GM23338 (cell line): ENCODE results near the gene FGFR3. TPM values are rescaled to one million over a fixed set of nuclear protein-coding genes. Genes with fewer than 3 reads are reported as not detected.

ENCODE experiments used
- ATAC-seq: fragments of 200-7000 bp; cut with Tn5 transposase; 3 replicates; pipeline ENCODE4 v1.9.1; 2020
- DNase-seq: peaks from one replicate; pipeline ENCODE4 v3.0.0-alpha.2; 2015; ENCODE audit warnings: low spot score
- H2AFZ ChIP-seq: fragments of 200-600 bp; sonication (generic); 2 replicates; pipeline ENCODE4 v1.8.0; 2016; ENCODE audit warnings: antibody characterized with exemption, mild to moderate bottlenecking, moderate library complexity
- H3F3A ChIP-seq: fragments of 200-600 bp; sonication (generic); replicated peaks from 2 replicates; pipeline ENCODE4 v1.8.0; 2017; ENCODE audit warnings: antibody characterized with exemption, mixed run types, low read depth
- H3K27ac ChIP-seq: fragments of 200-600 bp; sonication (generic); 2 replicates; pipeline ENCODE4 v1.6.1; 2016; ENCODE audit warnings: low read depth
- H3K27me3 ChIP-seq: fragments of 200-600 bp; sonication (generic); 2 replicates; pipeline ENCODE4 v1.8.0; 2016; ENCODE audit warnings: mild to moderate bottlenecking, mixed run types, moderate library complexity; ENCODE audit not compliant: insufficient read depth
- H3K36me3 ChIP-seq: fragments of 200-600 bp; sonication (generic); 2 replicates; pipeline ENCODE4 v1.8.0; 2016; ENCODE audit warnings: mild to moderate bottlenecking; ENCODE audit not compliant: insufficient read depth
- H3K4me1 ChIP-seq: fragments of 200-600 bp; sonication (generic); 2 replicates; pipeline ENCODE4 v1.8.0; 2016; ENCODE audit warnings: mild to moderate bottlenecking, moderate library complexity; ENCODE audit not compliant: insufficient read depth
- H3K4me2 ChIP-seq: fragments of 200-600 bp; sonication (generic); 2 replicates; pipeline ENCODE4 v1.7.1; 2017; ENCODE audit warnings: mixed run types
- H3K4me3 ChIP-seq: fragments of 200-600 bp; sonication (generic); 2 replicates; pipeline ENCODE4 v1.6.1; 2016; ENCODE audit warnings: mixed run types
- H3K79me2 ChIP-seq: fragments of 200-600 bp; sonication (generic); replicated peaks from 2 replicates; pipeline ENCODE4 v1.8.0; 2017; ENCODE audit warnings: mild to moderate bottlenecking; ENCODE audit not compliant: insufficient read depth
- H3K9me2 ChIP-seq: fragments of 200-600 bp; sonication (generic); 2 replicates; pipeline ENCODE4 v1.8.0; 2017; ENCODE audit not compliant: insufficient read depth
- H4K20me1 ChIP-seq: fragments of 200-600 bp; sonication (generic); replicated peaks from 2 replicates; pipeline ENCODE4 v1.8.0; 2017; ENCODE audit warnings: mild to moderate bottlenecking; ENCODE audit not compliant: insufficient read depth
- H3K27ac Mint-ChIP-seq: 2 replicates; pipeline ENCODE4 v1.8.0; 2020; ENCODE audit warnings: inconsistent platforms, mild to moderate bottlenecking, moderate library complexity, mixed read lengths
- H3K27me3 Mint-ChIP-seq: 3 replicates; pipeline ENCODE4 v1.8.0; 2022; ENCODE audit warnings: low read depth, mild to moderate bottlenecking, moderate library complexity, mixed read lengths, inconsistent platforms; ENCODE audit not compliant: insufficient read depth, poor library complexity
- H3K36me3 Mint-ChIP-seq: 3 replicates; pipeline ENCODE4 v1.8.0; 2021; ENCODE audit warnings: low read depth, mild to moderate bottlenecking, inconsistent platforms, moderate library complexity, mixed read lengths
- H3K4me1 Mint-ChIP-seq: 3 replicates; pipeline ENCODE4 v1.8.0; 2020; ENCODE audit warnings: mild to moderate bottlenecking, inconsistent platforms, mixed read lengths
- H3K4me3 Mint-ChIP-seq: 3 replicates; pipeline ENCODE4 v1.8.0; 2021; ENCODE audit warnings: moderate library complexity, mild to moderate bottlenecking, inconsistent platforms, mixed read lengths
- H3K9me3 Mint-ChIP-seq: 3 replicates; pipeline ENCODE4 v1.8.0; 2020; ENCODE audit warnings: moderate library complexity, mild to moderate bottlenecking, inconsistent platforms, mixed read lengths
- CREB1 ChIP-seq: fragments of 250-450 bp; sonication (Bioruptor Pico); IDR thresholded peaks from 2 replicates; pipeline ENCODE4 v1.5.0; 2020; ENCODE audit warnings: low read depth, mild to moderate bottlenecking, moderate library complexity
- JUNB ChIP-seq: IDR thresholded peaks from one replicate; pipeline ENCODE4 v1.6.1; 2016; ENCODE audit warnings: antibody characterized with exemption; ENCODE audit not compliant: unreplicated experiment
- POLR2AphosphoS5 ChIP-seq: IDR thresholded peaks from 2 replicates; pipeline ENCODE4 v1.6.1; 2016; ENCODE audit warnings: antibody characterized with exemption, low read depth
- STAT1 ChIP-seq: IDR thresholded peaks from one replicate; pipeline ENCODE4 v1.6.1; 2016; ENCODE audit warnings: antibody characterized with exemption; ENCODE audit not compliant: unreplicated experiment
- ZNF331 ChIP-seq: fragments of 250-450 bp; sonication (Bioruptor Pico); IDR thresholded peaks from 2 replicates; pipeline ENCODE4 v1.5.0; 2020; ENCODE audit warnings: low read depth, mild to moderate bottlenecking, moderate library complexity
- polyA plus RNA-seq: library from polyadenylated mRNA; unstranded; fragments of >200 nt; fragmentation: Nextera tagmentation; extraction: Ambion mirVana; gene quantifications from 2 replicates; pipeline ENCODE4 v1.2.1, GENCODE V29; 2016
- total RNA-seq: library from RNA; depleted of rRNA; stranded (reverse); fragments of >200 nt; shearing (Covaris generic); gene quantifications from 2 replicates; pipeline ENCODE4 v1.2.3, GENCODE V29; 2014
- TF ChIP-seq, protein P1 (sequence below), 2 experiments: fragments of 200-600 bp in 1 of 2; sonication (generic) in 1 of 2; conservative IDR thresholded peaks; 2 replicates each; pipeline versions ENCODE4 v1.5.1 to v1.6.1; 2016 to 2017; ENCODE audit warnings: antibody characterized with exemption in 2 of 2, low read depth in 2 of 2, mild to moderate bottlenecking in 2 of 2, moderate library complexity in 1 of 2
- TF ChIP-seq, protein P2 (sequence below): IDR thresholded peaks from one replicate; pipeline ENCODE4 v1.6.1; 2018; ENCODE audit warnings: antibody characterized with exemption; ENCODE audit not compliant: unreplicated experiment
- TF ChIP-seq, protein P3 (sequence below): IDR thresholded peaks from 2 replicates; pipeline ENCODE4 v1.6.1; 2016; ENCODE audit warnings: antibody characterized with exemption
- TF ChIP-seq, protein P4 (sequence below): fragments of 250-450 bp; sonication (Bioruptor Pico); IDR thresholded peaks from 2 replicates; pipeline ENCODE4 v1.5.0; 2020; ENCODE audit warnings: mild to moderate bottlenecking, moderate library complexity

FGFR3 gene
- total and polyA plus RNA-seq, 2 experiments from 2014 or later = 3.6 to 17.4 TPM

DNA sequence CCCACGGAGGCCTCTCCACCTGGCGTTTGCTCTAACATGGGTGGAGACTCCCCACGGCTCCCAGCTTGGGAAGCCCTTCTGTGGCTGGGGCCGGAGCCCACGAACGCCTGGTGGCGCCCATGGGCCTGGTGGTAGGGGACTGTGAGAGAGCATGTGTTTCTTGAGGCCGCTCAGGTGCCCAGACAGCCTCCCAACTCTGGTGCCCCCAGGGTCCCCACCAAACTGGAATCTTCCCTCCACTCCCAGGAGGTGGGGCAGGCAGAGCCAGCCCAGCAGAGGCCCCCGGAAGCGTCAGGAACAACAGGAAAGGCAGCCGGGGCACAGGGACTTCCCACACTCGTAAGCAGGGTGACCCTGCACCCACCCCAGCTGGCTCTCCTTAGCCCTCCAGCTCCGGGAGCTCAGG is 33.3 kb upstream of the FGFR3 start:
- TF ChIP-seq, protein P1, sequence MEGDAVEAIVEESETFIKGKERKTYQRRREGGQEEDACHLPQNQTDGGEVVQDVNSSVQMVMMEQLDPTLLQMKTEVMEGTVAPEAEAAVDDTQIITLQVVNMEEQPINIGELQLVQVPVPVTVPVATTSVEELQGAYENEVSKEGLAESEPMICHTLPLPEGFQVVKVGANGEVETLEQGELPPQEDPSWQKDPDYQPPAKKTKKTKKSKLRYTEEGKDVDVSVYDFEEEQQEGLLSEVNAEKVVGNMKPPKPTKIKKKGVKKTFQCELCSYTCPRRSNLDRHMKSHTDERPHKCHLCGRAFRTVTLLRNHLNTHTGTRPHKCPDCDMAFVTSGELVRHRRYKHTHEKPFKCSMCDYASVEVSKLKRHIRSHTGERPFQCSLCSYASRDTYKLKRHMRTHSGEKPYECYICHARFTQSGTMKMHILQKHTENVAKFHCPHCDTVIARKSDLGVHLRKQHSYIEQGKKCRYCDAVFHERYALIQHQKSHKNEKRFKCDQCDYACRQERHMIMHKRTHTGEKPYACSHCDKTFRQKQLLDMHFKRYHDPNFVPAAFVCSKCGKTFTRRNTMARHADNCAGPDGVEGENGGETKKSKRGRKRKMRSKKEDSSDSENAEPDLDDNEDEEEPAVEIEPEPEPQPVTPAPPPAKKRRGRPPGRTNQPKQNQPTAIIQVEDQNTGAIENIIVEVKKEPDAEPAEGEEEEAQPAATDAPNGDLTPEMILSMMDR (conservative IDR thresholded peaks at IDR 0.05; ENCODE audit: low read depth in 2 of 2) = peak in 1 of 2 experiments; percentile 30; a peak in 2 of 4 replicates
- TF ChIP-seq STAT1 = no peak
- Mint-ChIP-seq H3K27me3 (peaks cover 5% of the 10 kb centered on the region), H3K27ac (no peak overlapping the region), H3K4me1 (peaks cover 6% of the 10 kb centered on the region), H3K9me3 (no peaks in the 10 kb centered on the region), H3K4me3 (no peak overlapping the region), H3K36me3 (no peaks in the 10 kb centered on the region)
- Histone ChIP-seq H3K27me3 (no peaks in the 10 kb centered on the region), H3F3A (no peaks in the 10 kb centered on the region), H3K27ac (no peak overlapping the region), H3K4me1 (0 out of 2 replicates have a peak, but pooled peaks cover 4% of the 10 kb centered on the region), H2AFZ (no peak overlapping the region), H3K4me2 (no peak overlapping the region), H3K4me3 (no peak overlapping the region), H3K9me2 (no peaks in the 10 kb centered on the region), H3K79me2 (no peaks in the 10 kb centered on the region), H4K20me1 (no peaks in the 10 kb centered on the region), H3K36me3 (no peaks in the 10 kb centered on the region)
- DNase-seq (no peak), ATAC-seq (peak; percentile 2)

DNA sequence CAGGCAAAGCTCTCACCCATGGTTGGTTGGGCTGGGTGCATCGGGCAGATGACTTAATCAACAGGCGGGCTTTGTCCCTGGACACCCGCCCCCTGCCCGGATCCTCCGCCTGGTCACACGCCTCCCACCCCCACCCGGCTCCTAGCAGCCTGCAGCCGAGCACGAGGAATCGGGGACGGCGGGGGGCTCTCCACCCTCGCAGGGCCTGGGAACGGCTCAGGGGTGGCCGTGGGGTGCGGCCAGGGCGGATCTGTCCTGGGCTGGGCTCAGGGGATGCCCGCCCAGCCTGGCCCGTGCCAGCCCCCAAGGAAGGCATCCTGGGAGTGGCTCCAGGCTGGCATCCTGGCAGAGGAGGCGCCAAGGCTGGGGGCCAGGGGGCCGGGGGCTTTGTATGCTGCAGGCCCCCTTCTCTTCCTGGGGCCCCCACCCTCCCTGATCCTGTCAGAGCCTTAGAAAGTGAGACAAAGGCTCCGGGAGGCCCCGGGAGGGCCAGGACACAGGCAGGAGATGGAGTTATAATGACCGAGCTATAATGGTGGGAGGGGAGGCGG is 32.5 kb upstream of the FGFR3 start:
- DNase-seq (no peak), ATAC-seq (no peak)
- H3K27ac ChIP-seq = no peak overlapping the region
- no peak overlapping the region for H3K4me2 ChIP-seq
- no peak overlapping the region for H3K4me3 ChIP-seq
- no peak overlapping the region for H3K4me3 Mint-ChIP-seq
- H3K79me2 ChIP-seq = no peaks in the 10 kb centered on the region
- peaks cover 11% of the 10 kb centered on the region for H3K27me3 Mint-ChIP-seq
- H3K4me1 ChIP-seq = 0 out of 2 replicates have a peak, but pooled peaks cover 5% of the 10 kb centered on the region
- H3K4me1 Mint-ChIP-seq = peaks cover 8% of the 10 kb centered on the region
- H4K20me1 ChIP-seq = no peaks in the 10 kb centered on the region
- no peak overlapping the region for H2AFZ ChIP-seq
- no peaks in the 10 kb centered on the region for H3K27me3 ChIP-seq
- H3K36me3 ChIP-seq = no peaks in the 10 kb centered on the region
- no peaks in the 10 kb centered on the region for H3K9me2 ChIP-seq
- no peaks in the 10 kb centered on the region for H3K36me3 Mint-ChIP-seq
- H3F3A ChIP-seq = no peaks in the 10 kb centered on the region
- H3K27ac Mint-ChIP-seq = no peak overlapping the region
- H3K9me3 Mint-ChIP-seq = no peaks in the 10 kb centered on the region; the same call in 2 of the 3 replicates
- TF ChIP-seq JUNB (no peak), ZNF331 (CRISPR knock-in tag) (no peak), CREB1 (CRISPR knock-in tag) (no peak), POLR2AphosphoS5 (no peak)
- TF ChIP-seq, protein P2, sequence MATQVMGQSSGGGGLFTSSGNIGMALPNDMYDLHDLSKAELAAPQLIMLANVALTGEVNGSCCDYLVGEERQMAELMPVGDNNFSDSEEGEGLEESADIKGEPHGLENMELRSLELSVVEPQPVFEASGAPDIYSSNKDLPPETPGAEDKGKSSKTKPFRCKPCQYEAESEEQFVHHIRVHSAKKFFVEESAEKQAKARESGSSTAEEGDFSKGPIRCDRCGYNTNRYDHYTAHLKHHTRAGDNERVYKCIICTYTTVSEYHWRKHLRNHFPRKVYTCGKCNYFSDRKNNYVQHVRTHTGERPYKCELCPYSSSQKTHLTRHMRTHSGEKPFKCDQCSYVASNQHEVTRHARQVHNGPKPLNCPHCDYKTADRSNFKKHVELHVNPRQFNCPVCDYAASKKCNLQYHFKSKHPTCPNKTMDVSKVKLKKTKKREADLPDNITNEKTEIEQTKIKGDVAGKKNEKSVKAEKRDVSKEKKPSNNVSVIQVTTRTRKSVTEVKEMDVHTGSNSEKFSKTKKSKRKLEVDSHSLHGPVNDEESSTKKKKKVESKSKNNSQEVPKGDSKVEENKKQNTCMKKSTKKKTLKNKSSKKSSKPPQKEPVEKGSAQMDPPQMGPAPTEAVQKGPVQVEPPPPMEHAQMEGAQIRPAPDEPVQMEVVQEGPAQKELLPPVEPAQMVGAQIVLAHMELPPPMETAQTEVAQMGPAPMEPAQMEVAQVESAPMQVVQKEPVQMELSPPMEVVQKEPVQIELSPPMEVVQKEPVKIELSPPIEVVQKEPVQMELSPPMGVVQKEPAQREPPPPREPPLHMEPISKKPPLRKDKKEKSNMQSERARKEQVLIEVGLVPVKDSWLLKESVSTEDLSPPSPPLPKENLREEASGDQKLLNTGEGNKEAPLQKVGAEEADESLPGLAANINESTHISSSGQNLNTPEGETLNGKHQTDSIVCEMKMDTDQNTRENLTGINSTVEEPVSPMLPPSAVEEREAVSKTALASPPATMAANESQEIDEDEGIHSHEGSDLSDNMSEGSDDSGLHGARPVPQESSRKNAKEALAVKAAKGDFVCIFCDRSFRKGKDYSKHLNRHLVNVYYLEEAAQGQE = no peak
- TF ChIP-seq, protein P3, sequence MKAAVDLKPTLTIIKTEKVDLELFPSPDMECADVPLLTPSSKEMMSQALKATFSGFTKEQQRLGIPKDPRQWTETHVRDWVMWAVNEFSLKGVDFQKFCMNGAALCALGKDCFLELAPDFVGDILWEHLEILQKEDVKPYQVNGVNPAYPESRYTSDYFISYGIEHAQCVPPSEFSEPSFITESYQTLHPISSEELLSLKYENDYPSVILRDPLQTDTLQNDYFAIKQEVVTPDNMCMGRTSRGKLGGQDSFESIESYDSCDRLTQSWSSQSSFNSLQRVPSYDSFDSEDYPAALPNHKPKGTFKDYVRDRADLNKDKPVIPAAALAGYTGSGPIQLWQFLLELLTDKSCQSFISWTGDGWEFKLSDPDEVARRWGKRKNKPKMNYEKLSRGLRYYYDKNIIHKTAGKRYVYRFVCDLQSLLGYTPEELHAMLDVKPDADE = no peak
- TF ChIP-seq, protein P4, sequence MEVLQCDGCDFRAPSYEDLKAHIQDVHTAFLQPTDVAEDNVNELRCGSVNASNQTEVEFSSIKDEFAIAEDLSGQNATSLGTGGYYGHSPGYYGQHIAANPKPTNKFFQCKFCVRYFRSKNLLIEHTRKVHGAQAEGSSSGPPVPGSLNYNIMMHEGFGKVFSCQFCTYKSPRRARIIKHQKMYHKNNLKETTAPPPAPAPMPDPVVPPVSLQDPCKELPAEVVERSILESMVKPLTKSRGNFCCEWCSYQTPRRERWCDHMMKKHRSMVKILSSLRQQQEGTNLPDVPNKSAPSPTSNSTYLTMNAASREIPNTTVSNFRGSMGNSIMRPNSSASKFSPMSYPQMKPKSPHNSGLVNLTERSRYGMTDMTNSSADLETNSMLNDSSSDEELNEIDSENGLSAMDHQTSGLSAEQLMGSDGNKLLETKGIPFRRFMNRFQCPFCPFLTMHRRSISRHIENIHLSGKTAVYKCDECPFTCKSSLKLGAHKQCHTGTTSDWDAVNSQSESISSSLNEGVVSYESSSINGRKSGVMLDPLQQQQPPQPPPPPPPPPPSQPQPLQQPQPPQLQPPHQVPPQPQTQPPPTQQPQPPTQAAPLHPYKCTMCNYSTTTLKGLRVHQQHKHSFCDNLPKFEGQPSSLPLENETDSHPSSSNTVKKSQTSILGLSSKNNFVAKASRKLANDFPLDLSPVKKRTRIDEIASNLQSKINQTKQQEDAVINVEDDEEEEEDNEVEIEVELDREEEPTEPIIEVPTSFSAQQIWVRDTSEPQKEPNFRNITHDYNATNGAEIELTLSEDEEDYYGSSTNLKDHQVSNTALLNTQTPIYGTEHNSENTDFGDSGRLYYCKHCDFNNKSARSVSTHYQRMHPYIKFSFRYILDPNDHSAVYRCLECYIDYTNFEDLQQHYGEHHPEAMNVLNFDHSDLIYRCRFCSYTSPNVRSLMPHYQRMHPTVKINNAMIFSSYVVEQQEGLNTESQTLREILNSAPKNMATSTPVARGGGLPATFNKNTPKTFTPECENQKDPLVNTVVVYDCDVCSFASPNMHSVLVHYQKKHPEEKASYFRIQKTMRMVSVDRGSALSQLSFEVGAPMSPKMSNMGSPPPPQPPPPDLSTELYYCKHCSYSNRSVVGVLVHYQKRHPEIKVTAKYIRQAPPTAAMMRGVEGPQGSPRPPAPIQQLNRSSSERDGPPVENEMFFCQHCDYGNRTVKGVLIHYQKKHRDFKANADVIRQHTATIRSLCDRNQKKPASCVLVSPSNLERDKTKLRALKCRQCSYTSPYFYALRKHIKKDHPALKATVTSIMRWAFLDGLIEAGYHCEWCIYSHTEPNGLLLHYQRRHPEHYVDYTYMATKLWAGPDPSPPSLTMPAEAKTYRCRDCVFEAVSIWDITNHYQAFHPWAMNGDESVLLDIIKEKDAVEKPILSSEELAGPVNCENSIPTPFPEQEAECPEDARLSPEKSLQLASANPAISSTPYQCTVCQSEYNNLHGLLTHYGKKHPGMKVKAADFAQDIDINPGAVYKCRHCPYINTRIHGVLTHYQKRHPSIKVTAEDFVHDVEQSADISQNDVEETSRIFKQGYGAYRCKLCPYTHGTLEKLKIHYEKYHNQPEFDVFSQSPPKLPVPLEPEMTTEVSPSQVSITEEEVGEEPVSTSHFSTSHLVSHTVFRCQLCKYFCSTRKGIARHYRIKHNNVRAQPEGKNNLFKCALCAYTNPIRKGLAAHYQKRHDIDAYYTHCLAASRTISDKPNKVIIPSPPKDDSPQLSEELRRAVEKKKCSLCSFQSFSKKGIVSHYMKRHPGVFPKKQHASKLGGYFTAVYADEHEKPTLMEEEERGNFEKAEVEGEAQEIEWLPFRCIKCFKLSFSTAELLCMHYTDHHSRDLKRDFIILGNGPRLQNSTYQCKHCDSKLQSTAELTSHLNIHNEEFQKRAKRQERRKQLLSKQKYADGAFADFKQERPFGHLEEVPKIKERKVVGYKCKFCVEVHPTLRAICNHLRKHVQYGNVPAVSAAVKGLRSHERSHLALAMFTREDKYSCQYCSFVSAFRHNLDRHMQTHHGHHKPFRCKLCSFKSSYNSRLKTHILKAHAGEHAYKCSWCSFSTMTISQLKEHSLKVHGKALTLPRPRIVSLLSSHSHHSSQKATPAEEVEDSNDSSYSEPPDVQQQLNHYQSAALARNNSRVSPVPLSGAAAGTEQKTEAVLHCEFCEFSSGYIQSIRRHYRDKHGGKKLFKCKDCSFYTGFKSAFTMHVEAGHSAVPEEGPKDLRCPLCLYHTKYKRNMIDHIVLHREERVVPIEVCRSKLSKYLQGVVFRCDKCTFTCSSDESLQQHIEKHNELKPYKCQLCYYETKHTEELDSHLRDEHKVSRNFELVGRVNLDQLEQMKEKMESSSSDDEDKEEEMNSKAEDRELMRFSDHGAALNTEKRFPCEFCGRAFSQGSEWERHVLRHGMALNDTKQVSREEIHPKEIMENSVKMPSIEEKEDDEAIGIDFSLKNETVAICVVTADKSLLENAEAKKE (CRISPR knock-in tag) = no peak
